Bronchial epithelial cell (primary cell): Measurements from ENCODE around the gene ARID5B. TPM values are rescaled to one million over a fixed set of nuclear protein-coding genes. Genes with fewer than 3 reads are reported as not detected.

Source experiments
- DNase-seq: peaks from one replicate; pipeline ENCODE4 v3.0.0-alpha.2; 2010; ENCODE audit warnings: low read depth
- FAIRE-seq: peaks from 2 replicates; lab custom pipeline; 2011; peaks lifted over from hg19 to GRCh38; lab: Jason Lieb, UNC
- H3K27me3 ChIP-seq: 2 replicates; pipeline ENCODE4 v1.5.1; 2011; ENCODE audit warnings: low read length; ENCODE audit not compliant: control insufficient read depth, insufficient read depth
- H3K36me3 ChIP-seq: 2 replicates; pipeline ENCODE4 v1.5.1; 2011; ENCODE audit warnings: low read length; ENCODE audit not compliant: control insufficient read depth, insufficient read depth
- H3K4me3 ChIP-seq: 2 replicates; pipeline ENCODE4 v1.5.1; 2011; ENCODE audit warnings: mild to moderate bottlenecking, low read depth, low read length, control low read depth
- total RNA-seq: library from RNA; depleted of rRNA; stranded (reverse); fragments of >200 nt; gene quantifications from 2 replicates; pipeline ENCODE4 v1.2.1, GENCODE V29; 2014
- TF ChIP-seq, protein P1 (sequence below): IDR thresholded peaks from 2 replicates; pipeline ENCODE4 v1.5.1; 2011; ENCODE audit warnings: mild to moderate bottlenecking, moderate library complexity, low read length, control low read depth, inconsistent platforms; ENCODE audit not compliant: insufficient read depth, severe bottlenecking

The ARID5B gene
- total RNA-seq, 1 donor from 2014 or later: 7.1 TPM

- TF ChIP-seq, protein P1, sequence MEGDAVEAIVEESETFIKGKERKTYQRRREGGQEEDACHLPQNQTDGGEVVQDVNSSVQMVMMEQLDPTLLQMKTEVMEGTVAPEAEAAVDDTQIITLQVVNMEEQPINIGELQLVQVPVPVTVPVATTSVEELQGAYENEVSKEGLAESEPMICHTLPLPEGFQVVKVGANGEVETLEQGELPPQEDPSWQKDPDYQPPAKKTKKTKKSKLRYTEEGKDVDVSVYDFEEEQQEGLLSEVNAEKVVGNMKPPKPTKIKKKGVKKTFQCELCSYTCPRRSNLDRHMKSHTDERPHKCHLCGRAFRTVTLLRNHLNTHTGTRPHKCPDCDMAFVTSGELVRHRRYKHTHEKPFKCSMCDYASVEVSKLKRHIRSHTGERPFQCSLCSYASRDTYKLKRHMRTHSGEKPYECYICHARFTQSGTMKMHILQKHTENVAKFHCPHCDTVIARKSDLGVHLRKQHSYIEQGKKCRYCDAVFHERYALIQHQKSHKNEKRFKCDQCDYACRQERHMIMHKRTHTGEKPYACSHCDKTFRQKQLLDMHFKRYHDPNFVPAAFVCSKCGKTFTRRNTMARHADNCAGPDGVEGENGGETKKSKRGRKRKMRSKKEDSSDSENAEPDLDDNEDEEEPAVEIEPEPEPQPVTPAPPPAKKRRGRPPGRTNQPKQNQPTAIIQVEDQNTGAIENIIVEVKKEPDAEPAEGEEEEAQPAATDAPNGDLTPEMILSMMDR: no peak
- Histone ChIP-seq H3K4me3 (no peak overlapping the region), H3K27me3 (no peaks in the 10 kb centered on the region), H3K36me3 (peaks cover 5% of the 10 kb centered on the region)
- FAIRE-seq (no peak), DNase-seq (no peak)
Measured at GRCh38 chr10:62000037-62000603, 98.6 kb downstream of the ARID5B start.

GRCh38 chr10:62000726-62001125 is 99.2 kb downstream of the ARID5B start:
- Histone ChIP-seq H3K4me3 (no peak overlapping the region), H3K27me3 (no peaks in the 10 kb centered on the region), H3K36me3 (peaks cover 5% of the 10 kb centered on the region)
- DNase-seq (no peak), FAIRE-seq (no peak)
- TF ChIP-seq, protein P1: no peak

- TF ChIP-seq, protein P1: no peak
- Histone ChIP-seq H3K27me3 (no peaks in the 10 kb centered on the region), H3K36me3 (peaks cover 5% of the 10 kb centered on the region), H3K4me3 (no peak overlapping the region)
- DNase-seq (no peak), FAIRE-seq (no peak)
Measured at GRCh38 chr10:62001898-62002297, 100.4 kb downstream of the ARID5B start.

DNA sequence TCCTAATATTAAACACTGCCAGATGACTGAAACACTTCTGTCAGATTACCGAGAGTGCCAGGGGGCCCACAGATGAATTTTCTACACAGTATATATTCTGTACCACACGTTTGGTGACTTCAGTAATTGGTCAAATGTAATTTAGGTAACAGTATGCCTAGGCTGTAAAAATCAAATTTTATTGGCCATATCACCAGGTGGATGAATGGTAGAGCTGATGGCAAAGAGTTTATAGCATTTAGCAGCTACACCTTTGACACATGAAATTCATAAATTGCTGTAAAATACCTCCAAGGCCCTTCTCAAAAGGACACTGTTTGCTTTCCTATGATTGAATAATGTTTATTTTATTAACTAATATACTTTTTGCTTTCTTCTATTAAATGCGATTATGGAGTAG is 101.3 kb downstream of the ARID5B start:
- FAIRE-seq: no peak
- TF ChIP-seq, protein P1: no peak
- DNase-seq: no peak
- H3K36me3 ChIP-seq: peaks cover 5% of the 10 kb centered on the region
- H3K27me3 ChIP-seq: no peaks in the 10 kb centered on the region
- no peak overlapping the region for H3K4me3 ChIP-seq

DNA sequence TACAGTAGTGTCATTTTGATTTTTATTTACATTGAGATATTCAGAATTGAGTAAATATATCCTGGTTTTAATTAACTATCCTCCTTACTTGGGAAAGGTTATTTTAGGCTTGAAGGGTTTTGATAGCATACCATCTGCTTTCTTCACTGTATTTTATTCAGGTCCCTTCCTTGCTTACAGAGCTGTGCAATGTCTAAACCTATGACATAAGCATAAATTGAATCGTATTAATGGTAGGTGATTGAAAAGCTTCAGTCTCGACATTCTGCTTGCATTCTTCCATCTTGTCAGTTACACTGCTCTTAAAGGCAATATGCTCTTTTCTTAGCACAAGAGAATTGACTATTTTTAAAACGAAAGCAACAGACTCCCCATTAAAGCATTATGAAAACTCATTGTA is 102.5 kb downstream of the ARID5B start:
- peaks cover 5% of the 10 kb centered on the region for H3K36me3 ChIP-seq
- no peaks in the 10 kb centered on the region for H3K27me3 ChIP-seq
- TF ChIP-seq, protein P1: no peak
- FAIRE-seq (no peak), DNase-seq (no peak)
- no peak overlapping the region for H3K4me3 ChIP-seq

GRCh38 chr10:62005281-62005680 is 103.8 kb downstream of the ARID5B start:
- DNase-seq (peak; percentile 29), FAIRE-seq (no peak)
- TF ChIP-seq, protein P1: no peak

More at GRCh38 chr10:62005281-62005680, 103.8 kb downstream of the ARID5B start:
- H3K27me3 ChIP-seq: no peaks in the 10 kb centered on the region
- peaks cover 5% of the 10 kb centered on the region for H3K36me3 ChIP-seq
- no peak overlapping the region for H3K4me3 ChIP-seq
